ENCODE results near the gene GPC6.

The GPC6 gene

GRCh38 chr13:93577105-93577504, 350.5 kb downstream of the GPC6 start:
- no peak for DNase-seq (ENCODE audit: low spot score)

- DNase-seq (ENCODE audit: low spot score) = no peak
Observed at GRCh38 chr13:93589788-93590187, 363.2 kb downstream of the GPC6 start.

- no peak for DNase-seq (ENCODE audit: low spot score)
Observed at GRCh38 chr13:93603043-93603442, 376.4 kb downstream of the GPC6 start.

GRCh38 chr13:93614776-93615175, 388.2 kb downstream of the GPC6 start:
- DNase-seq (ENCODE audit: low spot score) = no peak

GRCh38 chr13:93620181-93620765, 393.7 kb downstream of the GPC6 start:
- DNase-seq (ENCODE audit: low spot score) = no peak

- no peak for DNase-seq (ENCODE audit: low spot score)
Observed at GRCh38 chr13:93621051-93621450, 394.4 kb downstream of the GPC6 start.

GRCh38 chr13:93621966-93622365, 395.4 kb downstream of the GPC6 start:
- no peak for DNase-seq (ENCODE audit: low spot score)

GRCh38 chr13:93624311-93624777, 397.7 kb downstream of the GPC6 start:
- DNase-seq (ENCODE audit: low spot score) = no peak

GRCh38 chr13:93625536-93625935, 398.9 kb downstream of the GPC6 start:
- DNase-seq (ENCODE audit: low spot score) = no peak

- DNase-seq (ENCODE audit: low spot score) = no peak
Observed at GRCh38 chr13:93628136-93628797, 401.7 kb downstream of the GPC6 start.

GRCh38 chr13:93635616-93636032, 409.0 kb downstream of the GPC6 start:
- no peak for DNase-seq (ENCODE audit: low spot score)

- no peak for DNase-seq (ENCODE audit: low spot score)
Observed at GRCh38 chr13:93637852-93638251, 411.2 kb downstream of the GPC6 start.

GRCh38 chr13:93640452-93640851, 413.8 kb downstream of the GPC6 start:
- no peak for DNase-seq (ENCODE audit: low spot score)

GRCh38 chr13:93646245-93646644, 419.6 kb downstream of the GPC6 start:
- DNase-seq (ENCODE audit: low spot score) = no peak

- DNase-seq (ENCODE audit: low spot score) = no peak
Observed at GRCh38 chr13:93649496-93649895, 422.9 kb downstream of the GPC6 start.

GRCh38 chr13:93653776-93654175, 427.2 kb downstream of the GPC6 start:
- no peak for DNase-seq (ENCODE audit: low spot score)

GRCh38 chr13:93655154-93655553, 428.5 kb downstream of the GPC6 start:
- DNase-seq (ENCODE audit: low spot score) = no peak

- DNase-seq (ENCODE audit: low spot score) = no peak
Observed at GRCh38 chr13:93660391-93661063, 433.9 kb downstream of the GPC6 start.

- DNase-seq (ENCODE audit: low spot score) = no peak
Observed at GRCh38 chr13:93670866-93671265, 444.3 kb downstream of the GPC6 start.

GRCh38 chr13:93672996-93673395, 446.4 kb downstream of the GPC6 start:
- DNase-seq (ENCODE audit: low spot score) = no peak

- no peak for DNase-seq (ENCODE audit: low spot score)
Observed at GRCh38 chr13:93673885-93674284, 447.3 kb downstream of the GPC6 start.

GRCh38 chr13:93674337-93674755, 447.7 kb downstream of the GPC6 start:
- DNase-seq (ENCODE audit: low spot score) = no peak

GRCh38 chr13:93680329-93680728, 453.7 kb downstream of the GPC6 start:
- DNase-seq (ENCODE audit: low spot score) = no peak

Measured in D341Med (cell line).